Esophagus squamous epithelium (tissue), 5 donors: ENCODE measurements around the gene SOX6. TPM values are rescaled to one million over a fixed set of nuclear protein-coding genes. Genes with fewer than 3 reads are reported as not detected.

Experiments used
- DNase-seq: peaks from one replicate; lab custom pipeline; 2025; lab: John Stamatoyannopoulos, UW
- H3K27ac ChIP-seq, 4 donors: fragments of 200-600 bp; sonication (generic); one replicate each; pipeline ENCODE4 v1.5.1; 2016 to 2019; ENCODE audit warnings: mild to moderate bottlenecking in 1 of 4
- H3K27me3 ChIP-seq, 4 donors: fragments of 200-600 bp; sonication (generic); 1 replicate in 3 of 4; 2 replicates in 1 of 4; pipeline versions ENCODE4 v1.5.1 to v1.6.0; 2017 to 2021; ENCODE audit warnings: antibody characterized with exemption in 1 of 4
- H3K36me3 ChIP-seq, 3 donors: fragments of 200-600 bp; sonication (generic); one replicate each; pipeline ENCODE4 v1.5.1; 2016 to 2019
- H3K4me1 ChIP-seq, 3 donors: fragments of 200-600 bp; sonication (generic); one replicate each; pipeline ENCODE4 v1.5.1; 2017 to 2019
- H3K4me3 ChIP-seq, 4 donors: fragments of 200-600 bp; sonication (generic); 1 replicate in 3 of 4; 2 replicates in 1 of 4; pipeline ENCODE4 v1.5.1; 2016 to 2019; ENCODE audit warnings: mild to moderate bottlenecking in 2 of 4, moderate library complexity in 1 of 4
- H3K9me3 ChIP-seq, 3 donors: fragments of 200-600 bp; sonication (generic); one replicate each; pipeline ENCODE4 v1.5.1; 2016 to 2019
- POLR2A ChIP-seq, 4 donors: fragments of 450-650 bp; IDR thresholded peaks; one replicate each; pipeline ENCODE4 v1.6.1; 2017; ENCODE audit warnings: antibody characterized with exemption in 4 of 4, mild to moderate bottlenecking in 4 of 4, moderate library complexity in 3 of 4
- WGBS, 2 donors: methylation state at CpG; one replicate each; pipeline ENCODE4 v1.1.5; 2018; 5-methylcytosine and 5-hydroxymethylcytosine counted together
- intact Hi-C: fragments of 100-400 bp; cut with DNase I; formaldehyde crosslinking; loops from one replicate; pipeline ENCODE4 v1.15.0; 2022
- total RNA-seq, 4 donors: library from RNA; depleted of rRNA; stranded (reverse); fragments of >200 nt; gene quantifications; one replicate each; pipeline ENCODE4 v1.1.0, GENCODE V29; 2016
- TF ChIP-seq, protein P1 (sequence below), 6 experiments: fragments of 450-650 bp in 4 of 6; fragments of 200-600 bp in 2 of 6; sonication (generic) in 2 of 6; IDR thresholded peaks; one replicate each; pipeline ENCODE4 v1.5.1; 2016 to 2019; ENCODE audit warnings: antibody characterized with exemption in 6 of 6, mild to moderate bottlenecking in 4 of 6, moderate library complexity in 4 of 6
- donor health status: DM: yes; HTN: yes; CAD: no.

Gene SOX6
- total RNA-seq, 4 donors from 2014 or later = 7.8 to 16.0 (median 10.6) TPM

DNA sequence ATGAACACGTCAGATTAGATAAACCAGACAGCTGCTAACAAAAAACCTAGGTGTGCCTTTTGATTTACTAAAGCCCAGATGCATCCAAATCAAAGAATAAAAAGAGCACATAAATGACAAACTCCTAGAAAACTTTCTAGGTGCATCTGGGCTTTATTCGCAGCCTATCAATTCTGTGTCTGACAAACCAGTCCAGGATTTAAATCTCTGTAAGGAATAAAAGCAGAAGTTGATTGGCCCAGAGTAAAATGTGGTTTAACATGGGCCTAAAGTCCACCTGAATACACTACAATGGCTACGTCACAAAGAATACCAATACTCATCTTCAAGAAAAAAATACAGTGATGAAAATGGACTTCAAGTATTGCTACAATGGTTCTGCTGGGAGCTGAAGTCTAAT is 66.8 kb downstream of the SOX6 start:
- H3K27me3 ChIP-seq = no peaks in the 10 kb centered on the region
- WGBS, 2 donors = 81 to 88% methylated on average over 3 of the region's 3 CpGs
- intact Hi-C loops = no loop called here
- no peaks in the 10 kb centered on the region for H3K36me3 ChIP-seq
- no peak for TF ChIP-seq POLR2A (IDR thresholded peaks at IDR 0.05)
- TF ChIP-seq, protein P1, sequence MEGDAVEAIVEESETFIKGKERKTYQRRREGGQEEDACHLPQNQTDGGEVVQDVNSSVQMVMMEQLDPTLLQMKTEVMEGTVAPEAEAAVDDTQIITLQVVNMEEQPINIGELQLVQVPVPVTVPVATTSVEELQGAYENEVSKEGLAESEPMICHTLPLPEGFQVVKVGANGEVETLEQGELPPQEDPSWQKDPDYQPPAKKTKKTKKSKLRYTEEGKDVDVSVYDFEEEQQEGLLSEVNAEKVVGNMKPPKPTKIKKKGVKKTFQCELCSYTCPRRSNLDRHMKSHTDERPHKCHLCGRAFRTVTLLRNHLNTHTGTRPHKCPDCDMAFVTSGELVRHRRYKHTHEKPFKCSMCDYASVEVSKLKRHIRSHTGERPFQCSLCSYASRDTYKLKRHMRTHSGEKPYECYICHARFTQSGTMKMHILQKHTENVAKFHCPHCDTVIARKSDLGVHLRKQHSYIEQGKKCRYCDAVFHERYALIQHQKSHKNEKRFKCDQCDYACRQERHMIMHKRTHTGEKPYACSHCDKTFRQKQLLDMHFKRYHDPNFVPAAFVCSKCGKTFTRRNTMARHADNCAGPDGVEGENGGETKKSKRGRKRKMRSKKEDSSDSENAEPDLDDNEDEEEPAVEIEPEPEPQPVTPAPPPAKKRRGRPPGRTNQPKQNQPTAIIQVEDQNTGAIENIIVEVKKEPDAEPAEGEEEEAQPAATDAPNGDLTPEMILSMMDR (IDR thresholded peaks at IDR 0.05) = no peak
- peaks cover 0 to 29% (median 0%) of the 10 kb centered on the region in 3 donors for H3K4me1 ChIP-seq
- no peak overlapping the region for H3K27ac ChIP-seq
- no peak for DNase-seq
- no peak overlapping the region for H3K4me3 ChIP-seq
- no peaks in the 10 kb centered on the region for H3K9me3 ChIP-seq

DNA sequence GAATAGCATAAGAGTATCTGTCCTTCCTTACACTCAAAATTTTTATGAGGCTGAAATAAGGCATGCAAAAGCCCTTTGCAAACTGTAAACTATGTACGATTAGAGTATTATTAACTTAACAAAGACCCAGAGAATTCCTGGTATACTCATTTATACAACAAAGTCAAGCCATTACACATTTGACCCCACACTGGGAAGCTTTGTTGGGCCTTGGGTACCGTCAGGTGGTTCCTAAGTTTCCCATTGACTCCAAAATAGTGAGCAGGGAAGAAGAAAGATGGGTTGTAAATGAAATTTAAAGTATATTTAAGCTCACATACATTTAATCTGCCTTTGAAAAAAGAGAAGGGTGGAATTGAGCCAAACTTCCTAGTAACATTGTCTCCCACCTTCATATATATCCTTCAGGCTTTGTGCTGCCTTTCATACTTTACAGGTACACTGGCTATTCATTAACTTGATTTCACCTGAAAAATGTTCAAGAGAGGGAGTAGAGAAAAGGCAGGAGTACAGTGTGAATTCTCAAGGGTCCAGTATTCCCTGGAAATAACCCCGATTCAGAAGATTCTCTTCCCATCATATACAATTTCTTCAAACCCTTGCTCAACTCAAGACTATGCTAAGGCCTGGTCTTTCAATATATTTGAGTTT is 68.6 kb downstream of the SOX6 start:
- Histone ChIP-seq H3K27me3 (no peaks in the 10 kb centered on the region), H3K9me3 (no peaks in the 10 kb centered on the region), H3K4me3 (no peak overlapping the region), H3K36me3 (no peaks in the 10 kb centered on the region), H3K27ac (no peak overlapping the region), H3K4me1 (peaks cover 0 to 17% (median 0%) of the 10 kb centered on the region in 3 donors)
- DNase-seq = no peak
- no peak for TF ChIP-seq POLR2A (IDR thresholded peaks at IDR 0.05)
- 83 to 88% methylated on average over 3 of the region's 3 CpGs for WGBS, 2 donors
- intact Hi-C loops = no loop called here

DNA sequence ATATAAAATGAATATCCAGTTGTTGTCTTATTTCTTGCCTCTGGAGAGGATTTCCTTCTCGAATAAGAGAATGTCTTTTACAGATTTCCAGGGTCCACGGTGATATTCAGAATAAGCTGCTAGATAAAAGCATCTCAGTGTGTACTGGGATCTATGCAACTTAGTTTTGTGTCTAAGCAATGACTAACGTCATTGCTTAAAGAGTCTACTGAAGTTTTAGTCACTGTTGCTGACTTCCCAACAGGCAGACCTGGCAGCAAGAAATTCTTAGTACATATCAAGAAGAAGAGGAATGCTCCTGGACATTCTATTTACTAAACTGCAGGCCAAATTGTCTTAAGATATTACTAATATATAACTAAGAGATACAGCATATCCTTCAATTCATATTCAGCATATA is 70.3 kb downstream of the SOX6 start:
- Histone ChIP-seq H3K36me3 (no peaks in the 10 kb centered on the region), H3K4me1 (peaks cover 0 to 15% (median 0%) of the 10 kb centered on the region in 3 donors), H3K27ac (no peak overlapping the region), H3K4me3 (no peak overlapping the region), H3K27me3 (no peaks in the 10 kb centered on the region), H3K9me3 (no peaks in the 10 kb centered on the region)
- intact Hi-C loops = no loop called here
- TF ChIP-seq POLR2A (IDR thresholded peaks at IDR 0.05) = no peak
- TF ChIP-seq, protein P1 (IDR thresholded peaks at IDR 0.05) = no peak
- DNase-seq = no peak
- 28 to 47% methylated on average over 3 of the region's 3 CpGs for WGBS, 2 donors

DNA sequence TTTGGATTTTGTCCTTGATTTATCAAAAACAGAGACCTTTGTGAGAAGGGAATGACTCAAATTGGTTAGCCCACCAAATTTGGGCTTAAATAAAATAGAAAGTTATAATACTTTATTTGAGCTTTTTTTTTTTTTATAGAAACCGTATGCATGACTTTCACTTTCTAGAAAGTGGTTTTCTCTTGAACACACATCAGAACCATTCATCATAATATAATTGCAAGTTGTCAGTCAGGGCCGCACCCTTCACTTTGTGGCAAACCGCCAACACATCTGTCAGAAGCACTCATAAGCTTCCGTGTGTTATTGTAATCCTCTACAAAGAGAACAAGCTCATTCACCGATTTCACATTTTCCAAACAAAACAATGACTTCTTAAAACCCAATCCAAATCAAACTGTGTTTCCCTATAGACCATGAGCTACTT is 76.1 kb downstream of the SOX6 start:
- no peaks in the 10 kb centered on the region for H3K36me3 ChIP-seq
- DNase-seq = no peak
- TF ChIP-seq, protein P1 (IDR thresholded peaks at IDR 0.05) = no peak
- TF ChIP-seq POLR2A (IDR thresholded peaks at IDR 0.05) = no peak
- no peaks in the 10 kb centered on the region for H3K9me3 ChIP-seq
- no peaks in the 10 kb centered on the region for H3K27me3 ChIP-seq
- intact Hi-C loops = no loop called here
- H3K4me1 ChIP-seq = peaks cover 0 to 35% (median 5%) of the 10 kb centered on the region in 3 donors
- WGBS, 2 donors = 4 to 13% methylated on average over 5 of the region's 5 CpGs
- peak overlapping the region in 3 of 4 donors; percentile 58 to 75 (median 70) for H3K27ac ChIP-seq
- H3K4me3 ChIP-seq = peak overlapping the region in 3 of 4 donors; percentile 14 to 29 (median 19)

DNA sequence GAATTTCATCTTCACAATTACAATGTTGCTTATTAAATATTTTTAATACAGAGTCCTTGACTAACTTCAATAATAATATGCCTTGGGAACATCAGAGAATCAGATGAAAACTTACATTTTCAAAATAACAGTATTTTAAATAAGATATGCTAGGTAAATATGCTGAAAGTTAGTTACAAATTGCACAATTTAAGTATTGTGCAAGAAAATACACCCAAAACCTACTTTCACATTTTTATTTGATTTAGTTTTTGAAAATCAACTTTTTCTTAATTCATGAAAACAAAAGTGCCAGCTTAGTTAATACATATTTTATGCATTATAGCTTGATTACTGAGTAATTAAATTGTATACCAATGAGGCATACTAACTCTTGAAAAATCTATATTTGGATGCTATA is 76.8 kb downstream of the SOX6 start:
- TF ChIP-seq POLR2A (IDR thresholded peaks at IDR 0.05) = no peak
- TF ChIP-seq, protein P1 (IDR thresholded peaks at IDR 0.05) = no peak
- H3K4me3 ChIP-seq = no peak overlapping the region
- intact Hi-C loops = no loop called here
- H3K27ac ChIP-seq = peak overlapping the region in 3 of 4 donors; percentile 45 to 75 (median 70)
- no peak for DNase-seq
- no peaks in the 10 kb centered on the region for H3K9me3 ChIP-seq
- H3K27me3 ChIP-seq = no peaks in the 10 kb centered on the region
- peaks cover 0 to 35% (median 5%) of the 10 kb centered on the region in 3 donors for H3K4me1 ChIP-seq
- H3K36me3 ChIP-seq = no peaks in the 10 kb centered on the region
